K562 (cell line): ENCODE data around the gene ZFPM1. TPM values are rescaled to one million over a fixed set of nuclear protein-coding genes. Genes with fewer than 3 reads are reported as not detected.

Experiments
- DEAF1 ChIP-seq: fragments of 450-650 bp; formaldehyde crosslinking; IDR thresholded peaks from 2 replicates; pipeline ENCODE4 v1.4.0; 2020; ENCODE audit warnings: mild to moderate bottlenecking, moderate library complexity
- ELK1 ChIP-seq: sonication (generic); formaldehyde crosslinking; IDR thresholded peaks from 2 replicates; pipeline ENCODE4 v1.8.1; 2022; ENCODE audit warnings: missing genetic modification reagents
- POLR2G ChIP-seq: fragments of 200-400 bp; formaldehyde crosslinking; IDR thresholded peaks from 2 replicates; pipeline ENCODE4 v1.6.1; 2017; ENCODE audit warnings: low read depth, mild to moderate bottlenecking, antibody characterized with exemption, low read length, moderate library complexity
- ZNF124 ChIP-seq: sonication (generic); formaldehyde crosslinking; IDR thresholded peaks from 2 replicates; pipeline ENCODE4 v1.8.1; 2022; ENCODE audit warnings: missing genetic modification reagents
- polyA plus RNA-seq, 8 experiments: library from polyadenylated mRNA; depleted of rRNA in 4 of 8; stranded (reverse) in 5 of 8; unstranded in 3 of 8; fragments of >200 nt; fragmentation: Nextera tagmentation in 2 of 8; fragmentation: Illumina TruSeq in 1 of 8; extraction: Ambion mirVana in 2 of 8; extraction: Trizol in 1 of 8; gene quantifications; 2 replicates each; pipeline versions ENCODE4 v1.2.1 to v1.2.3, GENCODE V29; 2011 to 2014; ENCODE audit warnings: inconsistent platforms in 1 of 8, missing spikeins in 1 of 8
- total RNA-seq, 7 experiments: library from RNA; depleted of rRNA in 6 of 7; stranded (reverse); fragments of >200 nt in 6 of 7; fragmentation: Illumina TruSeq in 2 of 7; extraction: Trizol in 2 of 7; gene quantifications; 2 replicates each; pipeline versions ENCODE4 v1.2.1 to v1.2.3, GENCODE V29; 2011 to 2021; ENCODE audit warnings: low replicate concordance in 1 of 7
- TF ChIP-seq, protein P1 (sequence below): sonication (generic); formaldehyde crosslinking; IDR thresholded peaks from 2 replicates; pipeline ENCODE4 v1.8.0; 2022; ENCODE audit warnings: mild to moderate bottlenecking, missing genetic modification reagents

ZFPM1 gene
- total and polyA plus RNA-seq, 9 of the 15 experiments (the other 6 are each of a cell fraction or from before 2014, with no cell fraction given) = 0.03 to 35.9 (median 1.4) TPM

- TF ChIP-seq, protein P1, sequence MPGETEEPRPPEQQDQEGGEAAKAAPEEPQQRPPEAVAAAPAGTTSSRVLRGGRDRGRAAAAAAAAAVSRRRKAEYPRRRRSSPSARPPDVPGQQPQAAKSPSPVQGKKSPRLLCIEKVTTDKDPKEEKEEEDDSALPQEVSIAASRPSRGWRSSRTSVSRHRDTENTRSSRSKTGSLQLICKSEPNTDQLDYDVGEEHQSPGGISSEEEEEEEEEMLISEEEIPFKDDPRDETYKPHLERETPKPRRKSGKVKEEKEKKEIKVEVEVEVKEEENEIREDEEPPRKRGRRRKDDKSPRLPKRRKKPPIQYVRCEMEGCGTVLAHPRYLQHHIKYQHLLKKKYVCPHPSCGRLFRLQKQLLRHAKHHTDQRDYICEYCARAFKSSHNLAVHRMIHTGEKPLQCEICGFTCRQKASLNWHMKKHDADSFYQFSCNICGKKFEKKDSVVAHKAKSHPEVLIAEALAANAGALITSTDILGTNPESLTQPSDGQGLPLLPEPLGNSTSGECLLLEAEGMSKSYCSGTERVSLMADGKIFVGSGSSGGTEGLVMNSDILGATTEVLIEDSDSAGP (CRISPR knock-in tag) = peak; percentile 82
- TF ChIP-seq ZNF124 (CRISPR knock-in tag) (peak; percentile 41; the same call in 1 of the 2 replicates), ELK1 (CRISPR knock-in tag) (peak; percentile 40; the same call in 1 of the 2 replicates), DEAF1 (CRISPR knock-in tag) (no peak), POLR2G (no peak)
These were observed 73.8 kb downstream of the ZFPM1 start (continued) for GRCh38 chr16:88526906-88527185.
